GM12892 (cell line): Measurements from ENCODE around the gene AURKB.

ENCODE experiments used
- POLR2AphosphoS5 ChIP-seq: IDR thresholded peaks from 2 replicates; pipeline ENCODE4 v1.6.1; 2011; ENCODE audit warnings: low read depth, low read length, control low read depth
- TAF1 ChIP-seq: IDR thresholded peaks from 2 replicates; pipeline ENCODE4 v1.6.1; 2011; ENCODE audit warnings: low read depth, mild to moderate bottlenecking, control low read depth, low read length, borderline replicate concordance

- no peak for TF ChIP-seq POLR2AphosphoS5
- TF ChIP-seq TAF1, result no peak
Observed at GRCh38 chr17:8256291-8256690, 45.9 kb upstream of the AURKB start.
